Renal cortical epithelial cell (primary cell): ENCODE measurements around the gene ZNF679. TPM values are rescaled to one million over a fixed set of nuclear protein-coding genes. Genes with fewer than 3 reads are reported as not detected.
"Not testable (repeated sequence)": the region's sequence is repeated elsewhere in the genome, so short reads cannot be mapped to it uniquely, and the experiment has no call there.

Experiments used
- DNase-seq: peaks from one replicate; pipeline ENCODE4 v3.0.0-alpha.2; 2011; ENCODE audit warnings: low read depth
- total RNA-seq: library from RNA; depleted of rRNA; stranded (reverse); fragments of >200 nt; gene quantifications from 2 replicates; pipeline ENCODE4 v1.2.3, GENCODE V29; 2014

The ZNF679 gene
- not detected in 2 replicates for total RNA-seq

DNA sequence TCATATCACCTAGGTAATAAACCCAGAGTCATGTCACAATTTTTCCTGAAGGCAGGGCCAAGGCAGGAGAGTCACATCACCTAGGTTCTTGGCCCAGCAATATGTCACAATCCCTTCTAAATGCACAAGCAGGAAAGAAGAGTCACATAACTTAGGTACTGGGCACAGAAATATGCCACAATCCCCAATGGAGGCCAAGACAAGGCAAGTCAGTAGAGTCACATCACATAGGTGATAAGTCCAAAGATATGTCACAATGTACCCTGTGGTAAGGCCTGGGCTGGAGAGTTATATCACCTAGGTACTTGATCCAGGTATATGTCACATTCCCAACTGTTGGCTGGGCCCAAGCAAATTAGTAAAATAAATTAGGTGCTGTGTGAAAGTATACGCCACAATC, at the start of gene ZNF679:
Gene ZNF679, plus strand, starts transcription at position 301 of the 400 bp plus-strand sequence. CDS start 20,644 bp downstream, outside the sequence.
- not testable (repeated sequence) for DNase-seq

DNA sequence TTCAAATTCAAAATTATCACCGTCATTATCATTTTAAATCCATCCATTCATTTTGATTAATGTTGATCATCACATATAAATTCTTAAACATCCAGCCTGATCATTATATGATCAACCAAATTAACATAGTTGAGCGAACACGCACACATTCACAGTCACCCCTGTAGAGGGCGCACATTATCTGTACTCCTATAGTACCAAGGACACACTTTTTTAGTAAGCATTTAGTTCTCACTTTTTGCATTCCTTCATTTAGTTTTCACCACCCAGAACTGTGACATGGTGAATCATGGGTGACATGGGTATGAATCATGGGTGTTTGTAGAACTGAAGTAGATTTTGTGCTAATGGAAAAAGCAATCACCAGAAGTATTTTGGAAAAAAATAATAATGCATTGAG, 47.3 kb upstream of the ZNF679 start:
- no peak for DNase-seq

GRCh38 chr7:64181586-64181985, 46.7 kb upstream of the ZNF679 start:
- DNase-seq, result no peak

DNA sequence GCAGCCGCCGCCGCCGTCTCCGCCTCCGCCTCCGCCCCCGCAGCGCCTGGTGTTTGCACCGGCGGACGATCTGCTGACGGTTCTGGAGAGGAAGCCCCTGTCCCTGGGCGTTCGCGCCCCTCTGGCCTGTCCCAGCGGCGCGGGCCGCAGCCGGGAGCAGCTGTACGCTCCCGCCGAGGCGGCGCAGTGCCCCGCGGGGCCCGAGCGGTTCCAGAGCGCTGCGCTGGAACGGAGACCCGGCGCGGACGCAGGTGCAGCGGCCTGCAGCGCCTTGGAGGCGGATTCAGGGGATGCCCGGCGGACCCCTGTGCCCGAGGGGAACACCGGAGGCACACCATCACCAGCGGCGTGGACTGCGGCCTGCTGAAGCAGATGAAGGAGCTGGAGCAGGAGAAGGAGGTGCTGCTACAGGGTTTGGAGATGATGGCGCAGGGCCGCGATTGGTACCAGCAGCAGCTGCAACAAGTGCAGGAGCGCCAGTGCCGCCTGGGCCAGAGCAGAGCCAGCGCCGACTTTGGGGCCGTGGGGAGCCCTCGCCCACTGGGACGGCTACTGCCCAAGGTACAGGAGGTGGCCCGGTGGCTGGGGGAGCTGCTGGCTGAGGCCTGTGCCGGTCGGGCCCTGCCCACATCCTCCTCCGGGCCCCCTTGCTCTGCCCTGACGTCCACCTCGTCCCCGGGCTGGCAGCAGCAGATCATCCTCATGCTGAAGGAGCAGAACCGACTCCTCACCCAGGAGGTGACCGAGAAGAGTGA, 46.1 kb upstream of the ZNF679 start:
- DNase-seq, result no peak

- DNase-seq, result no peak
Measured at GRCh38 chr7:64183126-64183742, 45.0 kb upstream of the ZNF679 start.

- no peak for DNase-seq
Measured at GRCh38 chr7:64183827-64184372, 44.4 kb upstream of the ZNF679 start.

GRCh38 chr7:64184376-64184775, 43.9 kb upstream of the ZNF679 start:
- DNase-seq, result no peak

DNA sequence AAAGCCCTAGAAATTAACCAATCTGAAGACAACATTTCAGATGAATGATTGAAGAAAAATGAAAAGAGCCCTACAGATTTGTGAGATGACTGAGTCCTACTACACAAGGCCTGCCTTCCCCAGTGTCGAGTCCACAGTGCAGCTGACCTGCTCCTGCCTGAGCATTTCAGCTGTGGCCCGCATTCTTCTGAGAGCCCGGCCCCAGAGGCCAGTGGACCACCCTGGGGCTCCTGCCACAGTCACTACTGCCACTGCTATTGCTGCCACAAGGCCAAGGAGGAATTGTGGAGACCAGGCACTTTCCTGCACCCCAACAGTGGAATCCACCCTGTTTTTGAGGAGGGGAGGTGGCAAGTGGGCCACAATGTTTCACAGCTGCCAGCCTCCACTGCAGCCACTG, 40.9 kb upstream of the ZNF679 start:
- no peak for DNase-seq

DNA sequence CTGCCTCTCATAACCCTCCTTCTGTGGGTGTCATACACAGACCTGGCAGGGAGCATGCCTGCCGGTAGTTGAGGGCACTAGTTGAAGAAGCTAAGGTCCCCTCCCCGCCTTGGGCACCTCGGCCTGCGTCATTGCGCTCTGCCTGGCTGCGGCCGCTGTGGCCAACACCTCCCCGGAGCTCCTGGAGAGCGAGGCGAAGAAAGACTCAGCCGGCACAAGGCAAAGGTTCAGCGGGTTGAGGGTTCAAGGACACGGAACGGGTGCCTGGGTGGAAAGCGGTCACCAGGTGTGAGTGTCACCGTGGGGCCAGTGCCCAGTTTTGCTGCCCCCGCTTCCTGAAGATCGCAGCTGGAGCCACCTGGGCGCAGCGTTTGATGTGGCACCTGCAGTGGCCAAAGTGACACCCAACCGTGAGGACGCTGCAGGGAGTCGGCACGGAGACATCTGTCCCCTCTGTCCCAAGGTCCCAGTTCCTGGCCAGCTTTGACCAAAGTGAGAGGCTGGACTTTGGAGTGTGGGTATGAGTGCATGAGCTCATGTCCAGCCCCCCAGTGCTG, 36.0 kb upstream of the ZNF679 start:
- DNase-seq, result no peak

DNA sequence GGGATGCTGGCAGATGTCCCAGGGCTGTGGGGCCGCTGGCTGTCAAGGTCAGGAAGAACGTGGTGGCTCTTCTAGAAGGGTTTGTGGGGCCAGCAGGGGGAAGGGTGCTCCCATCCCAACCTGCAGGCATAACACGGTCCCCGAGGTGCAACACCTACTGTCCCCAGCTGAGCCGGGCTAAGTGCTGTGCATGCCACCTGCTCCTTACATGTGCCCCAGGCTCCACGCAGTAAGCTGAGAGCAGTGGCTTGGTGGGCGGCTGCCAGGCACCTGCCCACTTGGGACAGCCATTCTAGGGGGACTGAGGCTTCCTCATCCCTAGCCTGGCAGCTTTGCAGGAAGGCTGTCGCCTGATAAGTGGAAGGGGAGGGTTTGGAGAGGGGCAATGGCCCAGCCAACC, 35.5 kb upstream of the ZNF679 start:
- DNase-seq, result no peak

DNA sequence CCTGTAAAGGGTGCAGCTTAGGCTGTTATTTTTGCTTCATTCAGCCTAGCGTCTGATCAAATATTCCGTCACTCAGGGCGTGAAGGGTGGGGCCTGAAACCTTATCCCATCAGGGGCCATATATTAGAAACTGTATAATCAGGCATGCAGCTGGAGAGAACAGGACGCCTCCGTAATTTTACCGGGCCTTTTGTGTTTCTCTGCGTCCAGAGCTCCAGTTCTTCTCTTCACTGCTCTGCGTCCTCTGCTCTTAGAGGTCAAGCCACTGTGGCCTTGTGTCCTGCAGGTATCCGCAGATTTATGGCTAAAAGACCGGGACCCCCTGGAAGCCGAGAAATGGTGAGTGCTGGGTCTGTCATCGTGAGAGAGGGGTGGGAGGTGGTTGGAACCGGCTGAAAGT, 21.4 kb upstream of the ZNF679 start, which contains the start of gene ZNF735:
Gene ZNF735, plus strand, starts transcription at position 301 of the 400 bp plus-strand sequence. Its CDS starts 0 bp downstream, at position 301.
- DNase-seq, result no peak

DNA sequence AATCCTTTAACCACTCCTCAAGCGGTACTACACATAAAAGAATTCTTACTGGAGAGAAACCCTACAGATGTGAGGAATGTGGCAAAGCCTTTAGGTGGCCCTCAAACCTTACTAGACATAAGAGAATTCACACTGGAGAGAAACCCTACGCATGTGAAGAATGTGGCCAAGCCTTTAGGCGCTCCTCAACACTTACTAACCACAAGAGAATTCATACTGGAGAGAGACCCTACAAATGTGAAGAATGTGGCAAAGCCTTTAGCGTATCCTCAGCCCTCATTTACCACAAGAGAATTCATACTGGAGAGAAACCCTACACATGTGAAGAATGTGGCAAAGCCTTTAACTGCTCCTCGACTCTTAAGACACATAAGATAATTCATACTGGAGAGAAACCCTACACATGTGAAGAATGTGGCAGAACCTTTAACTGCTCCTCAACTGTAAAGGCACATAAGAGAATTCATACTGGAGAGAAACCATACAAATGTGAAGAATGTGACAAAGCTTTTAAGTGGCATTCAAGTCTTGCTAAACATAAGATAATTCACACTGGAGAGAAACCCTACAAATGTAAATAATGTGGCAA, 8.5 kb upstream of the ZNF679 start:
- DNase-seq, result not testable (repeated sequence)

GRCh38 chr7:64223366-64223765, 4.9 kb upstream of the ZNF679 start:
- no peak for DNase-seq

- no peak for DNase-seq
Measured at GRCh38 chr7:64266341-64266919, 38.2 kb downstream of the ZNF679 start.

- no peak for DNase-seq
Measured at GRCh38 chr7:64277630-64278029, 49.4 kb downstream of the ZNF679 start.

DNA sequence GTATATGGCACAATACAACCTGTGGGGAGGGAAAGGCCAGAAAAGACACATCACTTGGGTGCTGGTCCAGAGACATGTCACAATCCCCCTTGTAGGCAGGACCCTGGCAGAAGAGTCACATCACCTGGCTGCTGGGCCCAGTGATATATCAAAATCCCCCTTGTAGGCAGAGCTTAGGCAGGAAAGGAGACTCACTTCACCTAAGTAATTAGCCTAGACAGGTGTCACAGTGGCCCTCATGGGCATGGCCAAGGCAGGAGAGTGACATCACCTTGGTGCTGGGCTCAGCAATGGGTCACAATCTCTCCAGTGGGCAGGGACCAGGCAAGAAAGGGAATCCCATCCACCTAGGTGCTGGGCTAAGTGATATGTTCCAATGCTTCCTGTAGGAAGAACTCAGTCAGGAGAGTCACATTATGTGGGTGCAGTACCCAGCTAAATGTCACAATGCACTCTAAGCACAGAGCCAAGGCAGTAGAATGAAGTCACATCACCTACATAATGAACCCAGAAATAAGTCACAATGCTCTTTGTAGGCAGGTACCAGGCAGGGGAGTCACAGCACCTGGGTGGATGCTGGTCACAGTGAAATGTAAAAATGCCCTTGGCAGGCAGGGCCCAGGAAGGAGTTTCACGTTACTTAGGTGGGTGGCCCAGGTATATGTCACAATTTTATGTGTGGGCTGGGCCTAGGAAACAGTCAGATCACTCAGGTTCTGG, 66.6 kb downstream of the ZNF679 start:
- no peak for DNase-seq

GRCh38 chr7:64297418-64297817, 69.1 kb downstream of the ZNF679 start:
- DNase-seq, result not testable (repeated sequence)

- DNase-seq, result peak; percentile 6
Measured at GRCh38 chr7:64300641-64301405, 72.5 kb downstream of the ZNF679 start.

GRCh38 chr7:64307254-64308015, 79.2 kb downstream of the ZNF679 start:
- peak; percentile 90 for DNase-seq

GRCh38 chr7:64308016-64308270, 79.7 kb downstream of the ZNF679 start:
- no peak for DNase-seq
